ENCODE measurements around the gene ATP6V0D1. TPM values are rescaled to one million over a fixed set of nuclear protein-coding genes. Genes with fewer than 3 reads are reported as not detected.

ATP6V0D1 gene
- polyA plus RNA-seq, 1 of the 3 experiments (the other 2 are of a cell fraction): 135 TPM

- TF ChIP-seq RXRA (IDR thresholded peaks at IDR 0.05; ENCODE audit: borderline replicate concordance, low read depth): no peak
- 90% methylated on average over 10 of the region's 12 CpGs for WGBS (ENCODE audit: low lambda C conversion rate)
Observed at GRCh38 chr16:67445913-67446907, 34.7 kb downstream of the ATP6V0D1 start.

GRCh38 chr16:67445441-67445912 lies 35.5 kb downstream of the ATP6V0D1 start:
- H3K27me3 ChIP-seq (ENCODE audit: insufficient read depth): no peaks in the 10 kb centered on the region
- ChIA-PET POLR2A (no interaction called here), CTCF (interaction anchor here (1.3 to 3.9 kb wide), 7 partner anchors 17 to 118 kb away, joined by 5 to 31 read pairs (median 5); partner anchors contain the start of genes TPPP3 and ZDHHC1)
- peaks cover 0 to 29% of the 10 kb centered on the region in 2 experiments for H3K36me3 ChIP-seq (replicated peaks in 1 of 2; ENCODE audit: control insufficient read depth in 1 of 2, insufficient read depth in 2 of 2, low read length in 1 of 2)
- no peak overlapping the region for H3K9ac ChIP-seq
- no peaks in the 10 kb centered on the region for H3K9me2 ChIP-seq
- H3K9me3 ChIP-seq: no peaks in the 10 kb centered on the region
- peaks cover 25% of the 10 kb centered on the region; the same call in 1 of the 2 replicates for H4K20me1 ChIP-seq (ENCODE audit: insufficient read depth)
- H3K4me2 ChIP-seq: no peak overlapping the region
- DNase-seq: peak; percentile 48
- H3K4me1 ChIP-seq (ENCODE audit: control insufficient read depth in 1 of 2, insufficient read depth in 2 of 2, low read depth in 1 of 2, low read length in 1 of 2): peaks cover 0 to 44% of the 10 kb centered on the region in 2 experiments; a peak in 1 of 4 replicates
- TF ChIP-seq JUND (IDR thresholded peaks at IDR 0.05) (no peak), ZBTB33 (IDR thresholded peaks at IDR 0.05; ENCODE audit: borderline replicate concordance, low read depth) (no peak), EZH2phosphoT487 (IDR thresholded peaks at IDR 0.05; ENCODE audit: borderline replicate concordance, low read depth) (no peak), FOXM1 (IDR thresholded peaks at IDR 0.05; ENCODE audit: low read depth) (no peak)
- H3K27ac ChIP-seq (ENCODE audit: low read depth in 2 of 2, low read length in 1 of 2): no peak overlapping the region
- WGBS (ENCODE audit: low lambda C conversion rate): no CpG with 5 or more reads among the region's 3 CpGs
- no peaks in the 10 kb centered on the region for H3F3A ChIP-seq (replicated peaks; ENCODE audit: insufficient read depth)
- H3K4me3 ChIP-seq (ENCODE audit: low read depth in 2 of 2, low read length in 1 of 2): no peak overlapping the region
- peaks cover 4% of the 10 kb centered on the region; the same call in 1 of the 2 replicates for H3K79me2 ChIP-seq (ENCODE audit: insufficient read depth)
- no peak overlapping the region for H2AFZ ChIP-seq (ENCODE audit: low read depth)

More at GRCh38 chr16:67445913-67446907, 34.7 kb downstream of the ATP6V0D1 start:
- H3K4me3 ChIP-seq (ENCODE audit: low read depth in 2 of 2, low read length in 1 of 2): no peak overlapping the region
- peaks cover 0 to 26% of the 10 kb centered on the region in 2 experiments for H3K36me3 ChIP-seq (replicated peaks in 1 of 2; ENCODE audit: control insufficient read depth in 1 of 2, insufficient read depth in 2 of 2, low read length in 1 of 2)
- H3K9me3 ChIP-seq: no peaks in the 10 kb centered on the region
- H2AFZ ChIP-seq (ENCODE audit: low read depth): no peak overlapping the region
- no peaks in the 10 kb centered on the region for H3K9me2 ChIP-seq
- H3K4me2 ChIP-seq: no peak overlapping the region
- H3K27me3 ChIP-seq (ENCODE audit: insufficient read depth): no peaks in the 10 kb centered on the region
- H3K27ac ChIP-seq (ENCODE audit: low read depth in 2 of 2, low read length in 1 of 2): no peak overlapping the region; a peak in 1 of 4 replicates
- H3F3A ChIP-seq (replicated peaks; ENCODE audit: insufficient read depth): no peaks in the 10 kb centered on the region
- CTCF ChIA-PET: interaction anchor here (0.7 to 3.9 kb wide), 10 partner anchors 14 to 119 kb away, joined by 3 to 31 read pairs (median 5); partner anchors contain the start of genes HSD11B2, TPPP3 and ZDHHC1
- H3K4me1 ChIP-seq (ENCODE audit: control insufficient read depth in 1 of 2, insufficient read depth in 2 of 2, low read depth in 1 of 2, low read length in 1 of 2): peaks cover 0 to 44% of the 10 kb centered on the region in 2 experiments; a peak in 1 of 4 replicates
- peaks cover 25% of the 10 kb centered on the region; the same call in 1 of the 2 replicates for H4K20me1 ChIP-seq (ENCODE audit: insufficient read depth)
- DNase-seq: peak; percentile 43
- no peak overlapping the region for H3K9ac ChIP-seq
- POLR2A ChIA-PET: interaction anchor here (1.0 kb wide), 1 partner anchor 13 kb away, joined by 4 read pairs; no protein-coding TSS in a partner anchor
- H3K79me2 ChIP-seq (ENCODE audit: insufficient read depth): peaks cover 4% of the 10 kb centered on the region; the same call in 1 of the 2 replicates

Data from SK-N-SH (cell line).